ENCODE results near the gene ZNF664.

The ZNF664 gene

DNA sequence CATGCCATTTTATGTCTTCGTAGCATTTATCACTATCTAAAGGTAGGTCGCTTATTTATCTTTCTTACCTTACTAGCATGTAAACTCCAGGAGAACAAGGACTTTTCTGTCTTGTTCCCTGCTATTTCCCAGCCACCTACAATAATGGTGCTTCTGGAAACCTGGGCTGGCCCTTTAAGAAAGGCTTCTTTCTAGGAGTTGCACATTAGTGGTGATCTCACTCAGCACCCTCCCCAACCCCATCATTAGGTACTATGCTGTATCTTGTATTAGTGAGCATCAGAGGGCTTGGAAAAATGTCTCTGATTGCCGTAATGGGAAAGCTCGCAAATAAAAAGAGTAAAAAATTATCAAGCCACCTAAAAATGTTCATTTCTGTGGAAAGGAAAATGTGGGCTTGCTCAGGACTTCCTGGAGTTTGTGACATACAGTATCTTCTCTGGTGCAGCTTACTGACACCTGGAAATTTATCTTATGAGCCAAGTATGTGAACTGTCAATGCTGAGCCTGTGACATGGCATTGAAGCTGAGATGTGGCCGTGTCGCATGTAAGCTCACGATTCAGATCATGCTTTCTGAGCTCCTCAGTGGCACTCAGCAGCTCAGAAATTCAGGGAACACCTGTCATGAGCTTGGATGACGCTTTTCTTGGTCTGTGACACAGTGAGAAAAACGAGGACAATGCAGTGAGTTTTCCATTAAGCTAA lies 12.8 kb upstream of the ZNF664 start:
- DNase-seq, result no peak

- no peak for DNase-seq
Observed at GRCh38 chr12:123960856-123961255, 12.2 kb upstream of the ZNF664 start.

DNA sequence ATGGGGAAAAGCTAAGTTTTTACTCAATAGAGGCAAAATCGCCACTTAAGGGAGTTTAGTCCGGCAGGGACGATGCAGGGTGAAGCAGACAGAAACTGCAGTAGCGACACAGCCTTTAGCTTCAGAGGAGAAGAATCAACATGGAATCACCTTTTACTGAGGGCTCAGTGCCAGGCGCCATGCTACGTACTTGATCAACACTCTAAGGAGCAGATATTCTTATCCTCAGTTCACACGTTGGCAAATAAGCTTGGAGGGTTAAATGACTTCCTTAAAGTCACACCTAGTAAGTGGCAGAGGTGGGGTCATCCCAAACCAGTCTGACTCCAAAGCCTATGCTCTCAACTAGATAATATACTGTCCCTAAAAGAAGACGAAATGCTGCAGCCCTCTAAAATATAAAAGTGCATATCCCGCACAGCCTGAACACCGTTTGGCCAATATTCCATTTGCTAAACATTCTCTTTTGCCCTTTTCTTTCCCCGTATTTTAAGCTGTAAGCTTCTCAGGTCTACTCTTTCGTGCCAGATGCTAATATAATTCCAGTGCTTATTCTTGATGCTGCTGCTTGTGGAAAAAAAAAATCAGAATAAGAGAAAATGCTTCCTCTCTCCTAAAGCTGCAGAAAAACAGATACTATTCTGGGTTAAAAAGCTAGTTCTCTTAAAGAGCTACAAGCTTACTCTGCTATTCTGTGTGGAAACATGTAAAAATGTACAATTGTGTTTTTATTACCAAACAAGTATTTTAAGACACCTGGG lies 11.2 kb upstream of the ZNF664 start:
- no peak for DNase-seq

DNA sequence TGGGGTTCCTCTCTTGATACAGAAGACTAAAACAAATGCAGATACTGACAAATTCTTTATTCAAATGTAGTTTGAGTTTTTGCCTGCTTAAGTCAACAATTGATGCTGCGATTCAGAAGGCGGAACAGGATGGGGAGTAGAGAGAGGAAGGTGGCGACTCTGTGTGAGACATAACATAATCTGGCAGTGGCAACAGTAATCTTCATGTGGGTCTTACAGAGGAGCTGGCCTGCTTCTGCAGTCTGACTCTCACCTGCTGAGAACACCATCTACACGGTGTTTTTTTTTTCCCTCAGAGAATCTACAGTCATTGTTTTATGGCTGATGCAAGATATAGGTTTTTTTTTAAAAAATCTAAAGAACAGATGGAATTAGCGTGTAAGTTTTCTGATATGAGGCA lies 10.5 kb upstream of the ZNF664 start:
- no peak for DNase-seq

DNA sequence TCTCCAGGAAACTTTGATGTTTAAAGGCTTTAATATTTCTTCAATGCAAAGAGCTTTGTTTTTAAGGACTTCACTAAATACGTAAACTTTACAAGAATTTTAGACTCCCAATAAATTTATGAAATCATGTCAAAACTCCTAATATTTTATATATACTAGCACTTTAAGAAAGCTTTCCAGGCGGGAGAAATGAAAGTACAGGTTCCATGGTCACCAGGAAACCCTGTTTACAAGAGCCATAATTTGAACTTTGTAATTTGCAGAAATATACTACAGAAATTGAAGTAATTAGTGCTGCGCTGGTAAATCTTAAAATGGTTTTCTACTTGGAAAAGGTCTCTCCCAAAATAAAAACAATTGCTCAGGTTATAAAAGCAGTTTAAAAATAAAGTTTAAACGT lies 9.2 kb upstream of the ZNF664 start:
- no peak for DNase-seq

- DNase-seq, result no peak
Observed at GRCh38 chr12:123965382-123965781, 7.6 kb upstream of the ZNF664 start.

DNA sequence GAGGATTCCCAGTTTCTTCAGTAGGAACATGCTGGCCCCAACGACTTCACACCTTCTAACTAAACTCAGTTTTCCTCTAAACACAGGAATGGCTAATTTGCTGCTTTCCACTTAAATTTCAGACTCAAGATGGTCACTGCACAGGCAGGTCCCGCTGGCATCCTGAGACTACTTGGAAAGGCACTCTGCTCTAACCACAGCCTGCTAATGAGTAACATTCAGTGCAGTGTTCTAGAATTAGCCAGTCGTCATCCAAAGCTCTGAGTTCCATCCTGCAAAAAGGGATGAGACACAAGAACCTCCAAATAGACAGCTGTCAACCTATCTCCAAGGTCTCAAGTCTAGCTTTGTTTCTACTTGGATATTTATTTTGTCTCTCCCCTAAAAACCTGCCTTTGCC lies 6.4 kb upstream of the ZNF664 start:
- no peak for DNase-seq

GRCh38 chr12:123967121-123967586 lies 5.9 kb upstream of the ZNF664 start:
- DNase-seq, result no peak

DNA sequence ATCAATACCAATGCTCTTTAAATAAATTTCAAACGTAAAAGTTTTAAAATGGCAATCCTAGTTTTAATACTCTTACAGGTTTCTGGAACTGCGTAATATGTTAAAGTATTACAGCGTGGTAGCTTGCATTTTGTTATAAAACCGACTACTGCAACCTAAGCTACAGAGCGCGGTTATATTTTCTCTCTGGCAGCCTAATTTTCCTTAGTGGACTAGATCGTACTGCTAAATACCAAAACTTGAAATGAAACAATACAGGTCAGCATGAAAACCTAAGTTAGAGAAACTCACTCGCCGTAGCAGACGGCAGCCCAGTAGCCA lies 1.6 kb upstream of the ZNF664 start:
- no peak for DNase-seq

DNA sequence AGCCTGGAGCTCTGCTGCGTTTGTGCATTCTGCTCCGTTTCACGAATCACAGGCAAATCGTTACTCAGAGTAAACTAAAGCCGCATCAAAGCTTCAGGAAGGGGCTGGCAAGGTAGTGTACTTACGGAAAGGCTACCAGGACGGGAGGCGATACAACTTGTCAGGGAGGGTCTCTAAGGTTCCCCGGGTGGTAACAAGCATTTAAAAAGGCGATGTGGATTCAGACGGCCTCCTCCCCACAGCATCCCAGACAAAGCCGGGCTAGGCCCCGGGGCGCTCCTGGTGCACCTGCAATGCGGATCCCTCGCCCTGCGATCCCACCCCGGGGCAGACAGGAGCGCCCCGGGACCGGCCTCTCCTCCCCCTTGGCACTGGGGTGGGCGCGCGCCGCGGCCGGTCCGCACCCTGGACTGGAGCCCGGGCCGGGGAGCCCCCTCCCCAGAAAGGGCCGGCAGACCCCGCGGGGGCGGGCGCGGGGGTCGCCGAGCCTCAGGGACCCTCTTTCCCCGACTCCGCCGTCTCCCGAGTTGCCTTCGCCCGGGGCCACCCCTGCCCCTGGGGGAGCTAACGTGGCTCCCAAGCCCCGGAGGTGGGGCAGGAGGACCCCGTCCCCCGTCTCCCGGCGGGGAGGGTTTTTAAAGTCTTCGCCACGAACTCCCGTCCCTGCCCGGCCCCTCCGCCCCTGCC lies 1.1 kb upstream of the ZNF664 start:
- DNase-seq, result peak; percentile 25 to 65 (median 38)

DNA sequence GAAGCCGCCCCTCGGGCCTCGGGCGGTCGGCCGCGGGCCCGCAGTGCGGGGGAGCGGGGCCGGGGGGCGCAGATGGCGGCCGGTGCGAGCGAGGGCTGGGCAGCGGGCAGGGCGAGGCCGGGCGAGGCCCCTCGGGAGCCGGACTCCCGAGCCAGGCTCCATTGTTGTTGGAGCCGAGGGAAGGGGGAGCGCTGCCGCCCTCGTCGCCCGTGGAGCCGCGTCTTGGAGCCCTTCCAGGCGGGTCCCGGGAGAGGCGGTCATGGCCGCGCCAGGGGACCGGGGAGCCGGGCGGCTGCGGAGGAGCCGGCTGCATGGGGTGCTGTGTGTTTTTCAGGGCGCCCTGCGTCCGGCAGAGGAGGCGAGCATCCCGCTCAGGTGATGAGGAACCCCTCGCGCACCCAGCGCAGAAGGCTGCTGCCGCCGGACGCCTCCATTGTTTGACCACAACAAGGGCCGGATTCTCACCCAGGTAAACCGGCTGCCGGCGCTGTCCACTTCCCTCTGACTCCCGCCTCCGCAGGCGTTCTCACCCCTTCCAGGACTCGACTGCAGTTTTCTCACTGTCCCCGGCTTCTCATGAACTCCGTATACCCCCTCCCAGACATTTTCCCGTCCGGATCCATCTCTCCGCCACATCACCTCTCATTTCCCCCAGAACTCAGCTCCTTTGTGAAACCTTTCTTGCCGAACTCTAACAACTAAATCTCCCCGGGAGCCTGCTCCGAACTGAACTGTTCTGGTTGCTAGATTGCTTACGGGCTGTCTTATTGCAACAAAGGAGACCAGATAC lies 732 bp downstream of the ZNF664 start:
- peak in 3 of 6 experiments; percentile 9 to 45 (median 27) for DNase-seq

DNA sequence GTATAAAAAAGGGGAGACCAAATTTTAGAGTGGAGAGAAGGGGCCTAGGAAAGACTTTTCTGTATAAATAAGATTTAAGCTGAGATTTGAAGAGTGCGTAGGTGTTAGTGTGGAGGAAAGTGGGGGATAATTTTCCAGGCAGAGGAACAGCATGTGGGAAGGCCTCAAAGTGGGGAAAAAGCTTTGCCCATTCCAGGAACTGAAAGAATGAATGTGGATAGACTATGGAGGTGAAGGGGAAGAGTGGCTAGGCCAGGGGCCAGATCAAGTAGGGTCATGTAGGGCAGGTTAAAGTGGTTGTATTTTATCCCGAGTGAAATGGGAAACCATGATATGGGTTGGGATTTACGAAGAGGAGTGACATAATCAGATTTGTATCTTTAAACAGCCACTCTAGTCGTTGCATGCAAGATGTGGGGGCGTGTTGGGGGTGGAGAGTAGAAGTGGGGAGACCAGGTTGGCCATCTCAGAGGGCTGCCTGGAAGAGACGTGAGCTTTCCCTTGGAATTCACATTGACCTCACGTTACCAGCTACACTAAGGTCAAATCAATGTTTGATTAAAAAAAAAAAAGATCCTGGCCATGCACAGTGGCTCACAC lies 3.3 kb downstream of the ZNF664 start:
- no peak for DNase-seq

DNA sequence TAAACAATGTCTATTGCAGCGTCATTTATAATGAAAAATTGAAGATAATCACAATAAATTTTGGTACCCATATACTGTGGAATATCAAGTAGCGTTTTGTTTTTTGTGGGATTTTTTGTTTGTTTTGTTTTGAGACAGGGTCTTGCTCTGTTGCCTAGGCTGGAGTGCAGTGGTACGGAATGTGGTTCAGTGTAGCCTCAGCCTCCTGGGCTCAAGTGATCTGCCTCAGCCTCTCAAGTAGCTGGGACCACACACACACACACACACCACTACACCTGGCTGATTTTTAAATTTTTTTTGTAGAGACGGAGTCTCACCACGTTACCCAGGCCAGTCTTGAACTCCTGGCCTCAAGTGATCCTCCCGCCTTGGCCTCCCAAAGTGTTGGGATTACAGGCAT lies 6.6 kb downstream of the ZNF664 start:
- DNase-seq, result no peak

DNA sequence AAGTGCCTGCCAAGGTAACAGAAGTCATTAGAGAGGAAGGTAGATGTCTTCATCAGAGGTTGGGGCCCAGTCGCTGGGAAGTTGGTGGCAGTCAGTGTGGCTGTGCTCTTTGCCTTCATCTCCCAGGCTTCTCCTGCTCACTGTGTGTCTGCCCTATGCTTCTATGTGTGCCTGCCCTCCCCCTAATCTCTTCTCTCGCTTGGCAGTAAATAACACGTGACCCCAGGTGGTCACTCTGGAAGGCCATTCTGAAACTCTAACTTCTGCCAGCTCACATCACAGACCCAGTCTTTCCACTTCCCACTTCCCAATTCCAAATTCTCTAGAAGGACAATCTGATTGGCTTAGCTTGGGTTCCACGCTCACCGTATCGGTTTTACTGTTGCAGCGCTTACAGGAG lies 9.3 kb downstream of the ZNF664 start:
- no peak for DNase-seq

DNA sequence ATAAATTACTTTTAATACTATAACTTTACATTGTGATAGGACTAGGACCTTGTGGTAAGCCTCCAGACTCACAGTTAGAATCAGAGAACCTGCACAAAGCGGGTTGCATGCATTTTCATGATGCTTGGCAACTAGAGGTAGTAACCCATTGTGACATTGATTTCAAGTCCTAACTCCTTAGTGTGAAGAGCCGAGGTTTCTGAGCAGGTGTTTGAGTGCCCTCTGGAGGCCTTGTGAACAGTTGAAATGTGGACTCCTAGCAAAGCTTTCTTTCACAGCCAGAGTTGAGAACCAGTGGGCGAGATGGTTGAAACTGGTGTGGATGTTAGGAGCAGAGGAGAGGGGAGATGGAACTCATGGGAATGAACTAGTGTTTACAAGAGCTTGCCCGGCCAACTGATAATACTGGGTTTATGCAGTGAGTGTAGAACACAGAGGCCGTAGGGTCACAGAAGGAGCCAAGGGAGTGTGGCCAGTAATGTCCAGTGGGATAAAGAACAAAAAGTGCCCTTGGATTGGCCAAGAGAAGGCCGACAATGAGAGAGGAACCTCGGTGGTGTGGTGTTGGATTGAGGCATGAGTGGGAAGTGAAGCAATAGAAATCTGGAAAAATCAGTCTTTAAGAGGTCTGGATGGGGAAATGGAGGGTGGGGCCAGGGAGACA lies 10.9 kb downstream of the ZNF664 start:
- peak in 5 of 6 experiments; percentile 28 to 64 (median 29) for DNase-seq

- DNase-seq, result no peak
Observed at GRCh38 chr12:123984903-123985302, 11.9 kb downstream of the ZNF664 start.

- no peak for DNase-seq
Observed at GRCh38 chr12:123986374-123986965, 13.5 kb downstream of the ZNF664 start.

DNA sequence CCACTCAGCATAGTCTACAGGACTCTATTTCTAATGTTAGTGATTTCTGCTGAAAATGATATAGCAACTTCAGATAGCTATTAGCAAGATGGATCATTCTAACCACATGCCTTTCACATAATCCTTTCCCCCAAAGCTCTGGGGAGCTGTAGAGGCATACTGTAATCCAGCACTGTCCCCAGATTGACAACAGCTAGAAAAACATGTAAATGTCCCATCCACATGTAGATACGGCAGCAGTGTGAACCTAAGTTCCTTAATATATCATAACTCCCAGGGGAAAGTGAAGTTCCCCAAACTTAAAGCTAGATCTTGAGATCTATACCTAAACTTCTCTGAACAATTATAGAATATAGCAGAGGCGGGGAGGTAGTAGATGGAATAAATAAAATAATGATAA lies 14.0 kb downstream of the ZNF664 start:
- DNase-seq, result no peak

GRCh38 chr12:123989168-123989567 lies 16.2 kb downstream of the ZNF664 start:
- DNase-seq, result no peak

DNA sequence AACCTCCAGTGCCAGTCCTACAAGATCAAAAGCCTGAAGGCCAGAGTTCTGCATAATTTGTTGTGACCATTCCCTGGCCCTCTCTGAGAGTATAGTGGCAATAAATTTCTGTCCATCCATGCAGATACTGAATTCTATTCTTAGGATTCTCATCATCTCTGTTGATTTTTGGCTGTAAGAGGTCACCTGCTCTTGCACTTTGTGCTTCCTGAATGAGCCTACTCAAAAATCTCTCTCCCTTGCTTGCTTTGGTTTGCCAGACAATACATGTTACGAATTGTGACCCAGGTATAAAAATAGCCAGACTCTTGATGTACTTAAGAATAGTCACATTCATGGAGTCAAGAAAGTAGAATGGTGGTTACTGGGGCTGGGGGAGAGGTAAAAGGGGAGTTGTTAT lies 16.7 kb downstream of the ZNF664 start:
- DNase-seq, result no peak

- DNase-seq, result no peak
Observed at GRCh38 chr12:123990511-123990910, 17.5 kb downstream of the ZNF664 start.
